Glomerular visceral epithelial cell (primary cell): ENCODE data around the gene NDUFA13.

Experiments
- DNase-seq: peaks from one replicate; pipeline ENCODE4 v3.0.0-alpha.2; 2016; ENCODE audit errors: extremely low spot score

NDUFA13 gene

GRCh38 chr19:19510432-19510831 is 5.6 kb upstream of the NDUFA13 start:
- no peak for DNase-seq

- no peak for DNase-seq
Measured at GRCh38 chr19:19513682-19514081, 2.3 kb upstream of the NDUFA13 start.

- no peak for DNase-seq
Measured at GRCh38 chr19:19514215-19514657, 1.8 kb upstream of the NDUFA13 start.

GRCh38 chr19:19514881-19515641 is 964 bp upstream of the NDUFA13 start, which contains the start of gene TSSK6:
Gene TSSK6, minus strand, starts transcription at chr19:19515548. Its CDS starts 121 bp downstream, at chr19:19515427.
- no peak for DNase-seq

- no peak for DNase-seq
Measured at GRCh38 chr19:19517235-19517619, 1.2 kb downstream of the NDUFA13 start.

- no peak for DNase-seq
Measured at GRCh38 chr19:19520989-19521388, 5.0 kb downstream of the NDUFA13 start.

GRCh38 chr19:19523177-19523576 is 7.2 kb downstream of the NDUFA13 start:
- no peak for DNase-seq

GRCh38 chr19:19524053-19524452 is 8.0 kb downstream of the NDUFA13 start:
- DNase-seq = no peak

GRCh38 chr19:19525611-19526380 is 9.8 kb downstream of the NDUFA13 start:
- no peak for DNase-seq

GRCh38 chr19:19526581-19527370 is 10.8 kb downstream of the NDUFA13 start:
- DNase-seq = no peak

- no peak for DNase-seq
Measured at GRCh38 chr19:19527371-19527656, 11.3 kb downstream of the NDUFA13 start.

GRCh38 chr19:19527674-19528625 is 11.9 kb downstream of the NDUFA13 start:
- DNase-seq = no peak

GRCh38 chr19:19528721-19529490 is 12.9 kb downstream of the NDUFA13 start, which contains the start of gene YJEFN3:
Gene YJEFN3, plus strand, starts transcription at chr19:19528911. Its CDS starts 22 bp downstream, at chr19:19528933.
- no peak for DNase-seq

GRCh38 chr19:19529783-19530422 is 13.9 kb downstream of the NDUFA13 start:
- no peak for DNase-seq

- no peak for DNase-seq
Measured at GRCh38 chr19:19530423-19530804, 14.4 kb downstream of the NDUFA13 start.

GRCh38 chr19:19530889-19531288 is 14.9 kb downstream of the NDUFA13 start:
- DNase-seq = no peak

GRCh38 chr19:19531951-19532805 is 16.2 kb downstream of the NDUFA13 start:
- DNase-seq = peak; percentile 58

GRCh38 chr19:19532806-19533701 is 17.0 kb downstream of the NDUFA13 start:
- DNase-seq = no peak
